Renal cortical epithelial cell (primary cell): ENCODE measurements around the gene CDH11. TPM values are rescaled to one million over a fixed set of nuclear protein-coding genes. Genes with fewer than 3 reads are reported as not detected.

Source experiments
- DNase-seq: peaks from one replicate; pipeline ENCODE4 v3.0.0-alpha.2; 2011; ENCODE audit warnings: low read depth
- total RNA-seq: library from RNA; depleted of rRNA; stranded (reverse); fragments of >200 nt; gene quantifications from 2 replicates; pipeline ENCODE4 v1.2.3, GENCODE V29; 2014

The CDH11 gene
- total RNA-seq, 1 donor from 2014 or later: 3.1 TPM

- no peak for DNase-seq
Observed at GRCh38 chr16:65116818-65117430, 4.9 kb downstream of the CDH11 start.

DNA sequence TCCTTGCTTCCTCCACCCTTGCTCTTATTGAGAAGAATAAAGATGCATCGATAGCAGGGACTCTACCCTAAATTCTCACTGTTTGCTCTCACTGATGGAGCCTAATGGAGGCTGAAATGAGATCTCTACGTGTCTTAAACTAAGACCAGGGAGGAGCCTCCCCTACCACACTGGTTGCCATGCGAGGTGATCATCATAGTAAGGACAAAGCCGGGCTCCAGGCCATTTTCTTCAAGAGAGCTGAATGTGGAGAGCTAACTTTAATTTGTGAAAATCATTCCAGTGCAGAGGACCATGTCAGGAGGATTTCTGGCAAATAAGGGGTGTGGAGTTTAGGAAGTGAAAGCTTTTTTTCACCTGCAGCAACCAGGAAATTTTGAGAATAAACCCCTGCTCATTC, 5.6 kb downstream of the CDH11 start:
- DNase-seq: no peak

DNA sequence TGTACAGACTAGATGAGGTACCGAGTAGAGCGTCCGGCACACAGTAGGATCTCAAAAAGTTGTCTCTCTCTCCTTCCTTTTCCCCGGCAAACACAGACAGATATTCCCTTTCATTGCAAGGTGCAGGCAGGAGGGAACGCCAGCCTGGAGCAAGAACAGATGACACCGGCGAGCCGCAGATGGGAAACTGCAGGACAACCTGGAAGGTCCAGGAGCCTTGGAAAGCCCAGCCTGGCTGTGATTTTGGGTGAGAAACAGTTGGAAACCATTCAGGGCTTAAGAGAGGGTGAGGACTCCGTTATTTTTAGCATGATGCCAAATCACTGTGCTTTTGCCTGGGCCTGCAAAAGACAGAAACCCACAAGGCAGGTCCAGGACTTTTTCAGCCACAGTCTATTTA, 7.3 kb downstream of the CDH11 start:
- DNase-seq: no peak

- DNase-seq: no peak
Observed at GRCh38 chr16:65113441-65113840, 8.4 kb downstream of the CDH11 start.

GRCh38 chr16:65111306-65111705, 10.6 kb downstream of the CDH11 start:
- no peak for DNase-seq

DNA sequence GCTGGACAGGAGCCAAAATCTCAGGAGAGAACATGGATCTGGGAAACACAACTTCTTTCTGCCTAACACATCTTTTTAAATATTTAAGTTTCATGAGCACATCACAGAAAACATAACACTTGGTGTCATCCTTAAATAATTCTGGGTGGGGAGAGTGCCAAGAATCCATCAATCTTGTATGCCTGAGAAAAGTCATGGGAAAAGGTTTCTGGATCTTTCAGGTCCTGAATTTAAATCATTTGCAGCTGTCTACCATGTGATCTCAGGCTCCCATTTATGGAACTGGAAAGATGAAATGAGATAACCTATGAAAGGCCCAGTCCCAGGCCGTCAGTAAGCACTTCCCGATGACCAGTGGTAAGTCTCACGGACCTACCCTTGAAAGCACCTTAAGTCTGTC, 15.1 kb downstream of the CDH11 start:
- no peak for DNase-seq

GRCh38 chr16:65105171-65105570, 16.7 kb downstream of the CDH11 start:
- no peak for DNase-seq

DNA sequence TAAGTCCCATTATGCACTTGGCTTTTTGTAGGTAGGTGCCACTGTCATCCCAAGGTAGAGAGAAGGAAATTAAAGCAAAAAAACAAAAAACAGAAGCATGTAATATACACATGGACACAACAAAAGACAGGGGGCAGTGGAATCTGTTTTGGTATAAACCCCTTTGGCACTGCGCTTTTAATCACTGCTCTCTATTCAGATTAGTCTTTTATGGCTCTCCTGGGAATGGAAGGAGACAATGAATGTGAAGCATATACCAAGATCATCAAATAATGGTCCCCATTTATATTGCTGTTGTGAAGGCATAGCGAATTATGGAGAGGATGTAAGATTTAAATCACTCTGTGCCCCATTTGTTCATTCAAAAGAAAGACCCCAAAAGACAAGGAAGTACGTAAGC, 17.4 kb downstream of the CDH11 start:
- DNase-seq: no peak

GRCh38 chr16:65102326-65102725, 19.5 kb downstream of the CDH11 start:
- no peak for DNase-seq

DNA sequence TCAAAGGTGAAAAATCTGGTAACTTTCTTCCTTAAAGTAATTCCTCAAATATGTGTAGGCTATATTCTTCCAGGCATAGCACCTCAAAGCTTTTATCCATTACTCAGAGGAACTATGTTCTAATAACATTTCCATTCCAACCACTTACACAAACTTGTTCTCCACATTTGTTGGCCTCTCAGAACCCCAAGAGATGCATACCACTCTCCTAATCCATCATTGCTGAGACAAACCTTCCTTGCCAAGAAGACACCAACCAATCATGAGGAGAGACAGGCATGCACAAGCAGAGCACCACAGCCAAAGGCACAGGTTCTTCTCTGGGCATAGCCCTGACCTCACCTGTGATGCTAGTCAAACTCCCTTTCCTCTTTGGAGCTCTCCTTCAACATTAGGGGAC, 20.9 kb downstream of the CDH11 start:
- no peak for DNase-seq

GRCh38 chr16:65099607-65100006, 22.3 kb downstream of the CDH11 start:
- no peak for DNase-seq

DNA sequence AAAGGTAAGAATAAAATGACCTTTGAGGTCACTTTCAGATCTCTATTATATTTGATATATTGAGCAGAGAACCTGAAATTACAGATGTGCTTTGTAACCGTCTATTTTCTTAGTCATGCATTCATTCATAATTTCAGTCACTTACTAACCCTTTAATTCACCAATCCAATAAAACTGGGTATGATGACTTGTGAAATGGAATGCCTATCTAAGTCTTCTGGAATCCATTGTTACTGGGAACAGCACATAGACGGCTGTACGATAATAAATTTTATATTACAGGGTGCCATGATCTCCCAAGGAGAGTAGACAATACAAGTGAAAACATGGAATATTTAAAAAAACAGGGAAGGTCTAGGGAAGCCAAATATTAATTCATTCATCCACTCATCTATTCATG, 22.9 kb downstream of the CDH11 start:
- DNase-seq: no peak

GRCh38 chr16:65097296-65097695, 24.6 kb downstream of the CDH11 start:
- no peak for DNase-seq

DNA sequence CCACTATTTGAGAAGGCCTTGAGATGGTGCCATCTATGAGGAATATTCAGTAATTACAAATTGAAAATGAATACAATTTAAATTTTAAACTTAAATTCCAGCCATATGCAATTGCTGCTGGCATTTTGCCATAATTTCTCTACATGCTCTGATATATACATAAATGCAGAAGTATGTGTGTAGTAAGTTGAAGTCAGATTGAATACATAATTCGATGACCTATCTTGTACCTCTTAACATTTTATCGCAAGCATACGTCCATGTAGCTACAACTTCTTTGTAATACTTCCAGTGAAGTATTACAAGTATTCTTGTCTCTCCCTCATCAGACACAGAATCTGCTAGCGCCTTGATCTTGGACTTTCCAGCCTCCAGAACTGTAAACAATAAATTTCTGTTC, 26.0 kb downstream of the CDH11 start:
- DNase-seq: no peak

DNA sequence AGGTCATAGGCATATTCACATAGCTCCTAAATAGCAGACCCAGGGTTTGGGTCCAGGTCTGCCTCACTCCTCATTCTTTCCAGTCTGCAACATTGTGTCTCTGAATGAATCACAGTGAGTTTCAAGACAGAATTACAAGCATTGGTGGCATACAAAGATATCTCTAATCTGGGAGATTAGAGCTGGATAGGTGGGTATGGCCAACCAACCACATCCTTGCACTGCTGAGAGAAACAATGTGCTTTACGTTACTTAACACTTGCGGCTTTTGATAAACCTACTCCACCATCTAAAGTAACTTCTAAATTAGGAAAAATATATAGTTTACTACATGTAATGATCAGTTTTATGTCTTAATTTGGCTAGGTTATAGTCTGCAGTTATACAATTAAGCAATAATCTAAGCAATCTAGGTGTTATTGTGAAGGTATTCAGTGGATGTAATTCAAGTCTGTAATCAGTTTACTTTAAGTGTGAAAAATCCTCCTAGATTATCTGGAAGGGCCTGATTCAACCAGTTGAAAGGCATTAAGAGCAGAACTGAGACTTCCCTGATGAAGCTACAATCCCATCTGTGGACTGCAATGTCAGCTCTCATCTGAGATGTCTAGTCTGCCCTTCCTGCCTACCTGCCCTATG, 26.7 kb downstream of the CDH11 start:
- no peak for DNase-seq

- no peak for DNase-seq
Observed at GRCh38 chr16:65094009-65094408, 27.9 kb downstream of the CDH11 start.

GRCh38 chr16:65083164-65083857, 38.6 kb downstream of the CDH11 start:
- no peak for DNase-seq

DNA sequence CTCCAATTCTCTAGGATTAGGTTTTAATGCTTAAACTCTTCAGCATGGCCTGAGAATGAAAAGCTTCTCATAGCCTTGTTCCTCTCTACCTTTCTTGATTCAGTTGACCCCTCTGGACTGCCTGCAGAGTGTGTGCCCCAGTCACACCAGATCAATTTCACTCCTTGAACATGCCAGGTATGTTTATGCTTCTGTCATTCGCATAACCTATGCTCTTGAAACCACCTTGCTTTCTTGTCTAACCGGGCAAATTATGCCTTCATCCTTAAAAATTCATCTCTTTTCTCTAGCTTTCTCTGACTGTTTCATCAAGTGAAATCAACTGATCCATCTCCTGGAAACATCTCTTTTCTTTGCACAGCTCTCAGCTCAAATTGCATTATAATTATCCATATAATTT, 42.3 kb downstream of the CDH11 start:
- no peak for DNase-seq

DNA sequence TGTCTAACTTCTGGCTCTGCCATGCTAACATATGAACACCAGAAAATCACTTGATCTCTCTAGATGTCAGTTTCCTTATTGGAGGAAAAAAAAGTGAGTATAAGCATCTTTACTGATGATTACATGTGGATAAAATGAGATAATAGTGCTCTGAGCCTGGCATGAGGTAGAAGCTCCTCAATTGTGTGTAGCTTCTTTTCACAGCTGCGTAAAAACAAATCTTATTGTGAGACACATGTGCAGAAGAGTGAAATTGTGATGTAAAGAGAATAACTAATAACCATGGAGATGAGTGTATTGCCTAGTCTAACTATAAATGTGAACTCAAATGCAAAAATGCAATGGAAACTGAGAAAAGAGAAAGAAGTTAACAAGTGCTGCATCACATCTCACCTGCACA, 44.7 kb downstream of the CDH11 start:
- no peak for DNase-seq

DNA sequence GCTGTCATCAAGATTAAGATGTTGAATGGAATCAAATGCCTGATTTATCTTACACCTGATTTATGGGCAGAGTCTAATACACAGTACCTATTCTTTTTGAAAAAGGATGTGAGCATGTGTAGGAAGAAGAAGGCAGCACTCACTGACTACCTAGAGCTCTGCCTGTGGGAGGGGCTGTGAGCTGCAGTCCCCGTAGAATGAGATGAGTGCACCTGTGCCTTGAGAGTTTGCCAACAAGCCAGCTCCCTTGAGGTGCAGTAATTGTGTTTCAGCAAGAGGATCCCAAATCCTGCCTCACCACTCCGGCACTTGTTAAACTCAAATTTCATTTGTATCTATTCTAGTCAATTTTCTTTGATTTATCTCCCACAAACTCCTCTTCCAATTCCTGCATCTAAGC, 46.0 kb downstream of the CDH11 start:
- no peak for DNase-seq

- no peak for DNase-seq
Observed at GRCh38 chr16:65071433-65072311, 50.2 kb downstream of the CDH11 start.

DNA sequence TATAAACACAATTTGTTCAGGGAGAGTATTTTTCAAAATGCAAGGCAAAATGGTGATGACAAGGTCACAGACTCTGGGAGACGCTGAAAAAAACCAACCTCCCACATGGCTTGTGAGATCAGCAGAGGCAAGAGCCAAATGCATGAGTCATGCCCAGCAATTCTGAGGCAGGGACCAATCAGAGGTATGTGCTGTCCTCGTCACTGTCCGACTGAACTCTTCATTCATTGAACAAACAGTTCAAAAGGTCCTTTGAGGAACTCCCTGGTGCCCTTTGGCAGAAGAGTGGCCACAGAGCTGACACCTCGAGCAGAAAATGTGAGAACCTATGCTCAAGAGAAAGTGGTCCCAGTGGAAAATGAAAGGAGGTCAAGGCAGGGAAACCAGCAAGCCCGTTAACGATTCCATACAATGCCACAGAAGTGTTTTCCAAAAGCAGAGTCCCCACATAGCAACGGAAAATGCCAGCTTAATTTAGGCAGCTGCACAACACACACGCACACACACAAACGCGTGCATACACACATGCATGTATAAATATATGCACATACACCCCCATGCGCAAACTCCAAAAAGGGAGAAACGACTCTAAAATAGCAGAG, 50.9 kb downstream of the CDH11 start:
- DNase-seq: peak; percentile 85
